HG03045 (cell line): ENCODE data around the gene LINC00305.
A peak's percentile ranks its signal among the peaks of the same experiment; 100 is the strongest.

Experiments
- ATAC-seq: cut with Tn5 transposase; IDR thresholded peaks from one replicate; pipeline ENCODE4 v1.9.1; 2021; ENCODE audit warnings: mild to moderate bottlenecking, moderate library complexity; ENCODE audit not compliant: unreplicated experiment

LINC00305 gene

DNA sequence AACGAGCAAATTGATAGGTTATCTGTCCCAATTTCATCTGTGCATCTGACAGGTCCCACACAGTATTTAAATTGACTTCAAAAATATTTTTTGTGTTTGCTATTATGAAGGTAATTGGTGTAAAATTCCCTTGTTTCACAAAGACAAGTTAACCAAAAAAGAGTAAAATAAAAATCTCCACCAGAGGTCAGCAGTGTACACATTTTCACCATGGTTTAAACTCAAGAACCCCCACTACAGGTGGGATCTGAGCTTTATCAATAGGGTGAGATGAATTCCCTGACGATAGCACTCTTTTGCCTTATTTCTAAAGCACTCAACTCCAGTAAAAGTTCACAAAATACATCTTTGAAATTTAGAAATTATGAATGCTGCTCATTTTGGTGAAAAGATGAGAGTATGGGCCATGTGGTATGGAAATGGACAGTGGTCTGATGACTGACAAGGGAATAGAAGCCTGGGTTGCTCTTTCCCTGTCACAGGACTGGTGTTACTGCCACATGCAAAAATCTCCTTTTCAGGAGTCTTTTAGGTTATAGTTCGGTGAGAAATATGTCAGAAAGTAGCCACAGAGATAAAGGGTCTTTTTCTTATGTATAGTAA is 111.0 kb downstream of the LINC00305 start:
- peak; percentile 71 for ATAC-seq

DNA sequence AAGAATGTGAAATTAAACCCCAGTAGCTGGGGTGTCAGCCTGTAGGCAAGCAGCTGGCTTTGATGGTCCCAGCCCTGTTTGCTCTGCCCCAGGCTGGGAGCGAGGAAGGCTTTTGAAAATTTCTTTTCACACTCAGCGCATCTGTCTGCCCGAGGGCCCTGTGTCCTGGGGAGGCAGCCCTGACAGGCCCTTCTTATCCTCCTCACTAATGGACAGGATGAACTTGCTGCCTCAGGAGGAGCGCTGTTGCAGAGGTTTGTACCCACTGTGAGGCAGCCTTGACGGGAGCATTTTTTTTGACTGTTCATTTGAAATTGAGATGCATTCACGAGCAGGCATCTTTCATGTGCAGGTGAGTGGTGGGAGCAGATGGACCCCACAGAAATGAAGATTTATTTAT is 116.6 kb downstream of the LINC00305 start:
- ATAC-seq = no peak

DNA sequence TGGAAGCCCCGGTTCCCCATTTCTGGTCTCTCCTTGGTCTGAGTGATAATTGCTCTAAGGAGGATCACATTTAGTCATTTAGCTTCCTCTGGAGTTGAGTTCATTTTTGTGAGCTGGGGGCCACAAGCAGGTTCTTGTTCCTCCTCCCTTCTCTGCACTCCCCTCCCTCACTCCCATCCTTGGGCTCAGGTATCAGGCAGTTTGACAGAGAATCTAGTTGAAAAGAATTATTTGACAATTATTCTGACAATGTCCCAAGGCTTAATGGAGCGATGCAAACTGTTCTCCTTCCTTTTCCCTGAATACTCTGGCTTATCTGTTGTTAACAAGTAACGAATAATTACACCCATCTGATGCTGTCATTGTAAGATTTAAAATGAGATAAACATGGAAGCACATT is 117.5 kb downstream of the LINC00305 start:
- no peak for ATAC-seq
